T-cell (primary cell): ENCODE results near the gene CNOT2. TPM values are rescaled to one million over a fixed set of nuclear protein-coding genes. Genes with fewer than 3 reads are reported as not detected.

ENCODE experiments used
- ATAC-seq, 4 experiments: fragments of 200-7000 bp in 3 of 4; fragments of 150-1000 bp in 1 of 4; cut with Tn5 transposase; replicated peaks in 1 of 4; 1 replicate in 3 of 4; 2 replicates in 1 of 4; pipeline ENCODE4 v1.10.0; 2021; ENCODE audit warnings: moderate library complexity in 3 of 4, mild to moderate bottlenecking in 2 of 4, moderate number of reproducible peaks in 1 of 4
- CTCF ChIA-PET, 2 donors: fragments of 300-600 bp; sonication (Branson Sonifier 250); formaldehyde crosslinking; loops; one replicate each; lab custom pipeline; 2022; ENCODE audit warnings: antibody characterized with exemption in 2 of 2; lab: Charles Lee
- POLR2A ChIA-PET, 2 donors: fragments of 300-600 bp; sonication (Branson Sonifier 250); formaldehyde crosslinking; loops; one replicate each; lab custom pipeline; 2022; ENCODE audit warnings: antibody characterized with exemption in 2 of 2; lab: Charles Lee
- DNase-seq, 35 experiments: peaks; one replicate each; pipeline versions ENCODE4 v3.0.0 to v3.0.0-alpha.2; 2013 to 2023
- H3K27ac ChIP-seq: one replicate; pipeline ENCODE4 v1.5.1; 2013; ENCODE audit warnings: low read length
- H3K27me3 ChIP-seq, 2 experiments: replicated peaks in 1 of 2; 1 replicate in 1 of 2; 2 replicates in 1 of 2; pipeline versions ENCODE4 v1.6.1 to v1.7.0; 2013; ENCODE audit warnings: low read length in 1 of 2, mixed read lengths in 1 of 2; ENCODE audit not compliant: control insufficient read depth in 2 of 2, insufficient read depth in 2 of 2; ENCODE audit errors: extremely low read depth in 1 of 2
- H3K36me3 ChIP-seq, 2 donors: 1 replicate in 1 of 2; 2 replicates in 1 of 2; pipeline versions ENCODE4 v1.6.1 to v1.7.0; 2013; ENCODE audit warnings: low read length in 1 of 2; ENCODE audit not compliant: control insufficient read depth in 2 of 2, insufficient read depth in 1 of 2; ENCODE audit errors: extremely low read depth in 1 of 2
- H3K4me1 ChIP-seq, 2 experiments: 1 replicate in 1 of 2; 2 replicates in 1 of 2; pipeline versions ENCODE4 v1.6.1 to v1.7.0; 2013; ENCODE audit warnings: low read length in 2 of 2, mixed read lengths in 1 of 2; ENCODE audit not compliant: insufficient read depth in 2 of 2, control insufficient read depth in 1 of 2; ENCODE audit errors: extremely low read depth in 1 of 2
- H3K4me3 ChIP-seq, 2 donors: 1 replicate in 1 of 2; 2 replicates in 1 of 2; pipeline versions ENCODE4 v1.5.1 to v1.7.0; 2013; ENCODE audit warnings: mild to moderate bottlenecking in 2 of 2, low read length in 1 of 2, moderate library complexity in 1 of 2; ENCODE audit not compliant: control insufficient read depth in 1 of 2; ENCODE audit errors: extremely low read depth in 1 of 2
- H3K9me3 ChIP-seq: 2 replicates; pipeline ENCODE4 v1.7.0; 2013
- H3K27ac Mint-ChIP-seq, 2 donors: one replicate each; pipeline ENCODE4 v1.8.0; 2020 to 2021; ENCODE audit warnings: mild to moderate bottlenecking in 2 of 2, mixed read lengths in 2 of 2
- H3K27me3 Mint-ChIP-seq, 2 donors: one replicate each; pipeline ENCODE4 v1.8.0; 2021 to 2022; ENCODE audit warnings: mixed read lengths in 2 of 2
- H3K36me3 Mint-ChIP-seq: one replicate; pipeline ENCODE4 v1.8.0; 2021; ENCODE audit warnings: mixed read lengths
- H3K4me1 Mint-ChIP-seq, 3 donors: one replicate each; pipeline ENCODE4 v1.8.0; 2020 to 2022; ENCODE audit warnings: mixed read lengths in 3 of 3, mild to moderate bottlenecking in 1 of 3
- H3K4me3 Mint-ChIP-seq, 3 donors: one replicate each; pipeline ENCODE4 v1.8.0; 2020 to 2022; ENCODE audit warnings: mild to moderate bottlenecking in 3 of 3, mixed read lengths in 3 of 3, moderate library complexity in 3 of 3
- H3K9me3 Mint-ChIP-seq, 3 donors: one replicate each; pipeline ENCODE4 v1.8.0; 2020 to 2022; ENCODE audit warnings: mixed read lengths in 3 of 3
- WGBS: methylation state at CpG from one replicate; pipeline ENCODE4 v1.1.5; 2013; ENCODE audit warnings: missing lambda C conversion rate; ENCODE audit not compliant: insufficient coverage; 5-methylcytosine and 5-hydroxymethylcytosine counted together
- total RNA-seq, 35 experiments: library from RNA in 6 of 35; stranded (reverse) in 6 of 35; fragments of 120-200 nt in 1 of 35; gene quantifications; one replicate each; pipeline versions ENCODE4 v1.2.1 to v1.2.4 and lab custom pipeline; 2013 to 2026

Gene CNOT2
- total RNA-seq, 5 donors from 2014 or later (not counting 1 experiment from before 2014, with no cell fraction given), result 80.0 to 135 (median 86.4) TPM

GRCh38 chr12:70365648-70366518 is 122.7 kb downstream of the CNOT2 start, which contains the start of gene KCNMB4:
TSS of gene KCNMB4 (plus strand) at chr12:70366290. CDS start at chr12:70366735, 445 bp downstream.
- Mint-ChIP-seq H3K36me3 (no peaks in the 10 kb centered on the region), H3K27ac (peak within 1 kb of the TSS; percentile 78 to 85), H3K4me3 (peak within 1 kb of the TSS; percentile 93 to 98 (median 94)), H3K4me1 (peaks cover 27 to 35% (median 27%) of the 10 kb centered on the region in 3 donors), H3K27me3 (peaks cover 0 to 6% of the 10 kb centered on the region in 2 donors), H3K9me3 (no peaks in the 10 kb centered on the region)
- Histone ChIP-seq H3K27me3 (peaks cover 0 to 14% of the 10 kb centered on the region in 2 experiments), H3K9me3 (no peaks in the 10 kb centered on the region), H3K27ac (peak within 1 kb of the TSS; percentile 49), H3K4me3 (peak within 1 kb of the TSS; percentile 87 to 90), H3K4me1 (peaks cover 16 to 18% of the 10 kb centered on the region in 2 experiments), H3K36me3 (no peaks in the 10 kb centered on the region)
- CTCF ChIA-PET, result no interaction called here
- peak; percentile 76 to 81 (median 79) for ATAC-seq
- POLR2A ChIA-PET, result interaction anchor here in 1 of 2 donors (0.5 to 0.6 kb wide), 2 partner anchors 11 to 21 kb away, joined by 3 to 7 read pairs; no protein-coding TSS in a partner anchor
- peak; percentile 23 to 78 (median 55) for DNase-seq
- under 1% methylated on average over 84 of the region's 88 CpGs for WGBS

GRCh38 chr12:70366581-70367257 is 123.5 kb downstream of the CNOT2 start:
- Mint-ChIP-seq H3K4me3 (peak overlapping the region; percentile 93 to 98 (median 94)), H3K27ac (peak overlapping the region; percentile 78 to 85), H3K36me3 (no peaks in the 10 kb centered on the region), H3K27me3 (peaks cover 0 to 6% of the 10 kb centered on the region in 2 donors), H3K4me1 (peaks cover 27 to 35% (median 27%) of the 10 kb centered on the region in 3 donors), H3K9me3 (no peaks in the 10 kb centered on the region)
- ChIA-PET CTCF (interaction anchor here in 1 of 2 donors (0.6 kb wide), 1 partner anchor 9 kb away, joined by 3 read pairs; no protein-coding TSS in a partner anchor), POLR2A (interaction anchor here (0.6 to 1.1 kb wide), 4 partner anchors 11 to 1389 kb away, joined by 3 to 11 read pairs (median 6); no protein-coding TSS in a partner anchor)
- H3K4me3 ChIP-seq, result peak overlapping the region; percentile 87 to 90
- H3K27me3 ChIP-seq, result peaks cover 0 to 14% of the 10 kb centered on the region in 2 experiments
- no peaks in the 10 kb centered on the region for H3K36me3 ChIP-seq
- ATAC-seq (peak; percentile 73 to 79 (median 76)), DNase-seq (peak; percentile 53 to 81 (median 69))
- H3K9me3 ChIP-seq, result no peaks in the 10 kb centered on the region
- H3K27ac ChIP-seq, result peak overlapping the region; percentile 49
- WGBS, result under 1% methylated on average over 69 of the region's 69 CpGs
- H3K4me1 ChIP-seq, result peaks cover 16 to 18% of the 10 kb centered on the region in 2 experiments

- no peaks in the 10 kb centered on the region for H3K9me3 Mint-ChIP-seq
- H3K27ac ChIP-seq, result no peak overlapping the region
- 17% methylated on average over 10 of the region's 21 CpGs for WGBS
- no peaks in the 10 kb centered on the region for H3K36me3 Mint-ChIP-seq
- no peaks in the 10 kb centered on the region for H3K9me3 ChIP-seq
- H3K27me3 Mint-ChIP-seq, result peaks cover 0 to 6% of the 10 kb centered on the region in 2 donors
- H3K27ac Mint-ChIP-seq, result peak overlapping the region in 1 of 2 donors; percentile 85
- H3K4me1 ChIP-seq, result peaks cover 16 to 18% of the 10 kb centered on the region in 2 experiments
- H3K36me3 ChIP-seq, result no peaks in the 10 kb centered on the region
- POLR2A ChIA-PET, result interaction anchor here in 1 of 2 donors (1.1 kb wide), 1 partner anchor 1388 kb away, joined by 3 read pairs; no protein-coding TSS in a partner anchor
- DNase-seq (no peak), ATAC-seq (no peak)
- peaks cover 27 to 35% (median 27%) of the 10 kb centered on the region in 3 donors for H3K4me1 Mint-ChIP-seq
- peak overlapping the region; percentile 87 to 90 for H3K4me3 ChIP-seq
- H3K4me3 Mint-ChIP-seq, result peak overlapping the region; percentile 93 to 98 (median 94)
- peaks cover 0 to 14% of the 10 kb centered on the region in 2 experiments for H3K27me3 ChIP-seq
- CTCF ChIA-PET, result interaction anchor here (0.6 to 0.7 kb wide), 4 partner anchors 8 to 110 kb away, joined by 3 to 7 read pairs (median 3); no protein-coding TSS in a partner anchor
Observed at GRCh38 chr12:70367258-70368141, 124.3 kb downstream of the CNOT2 start.

GRCh38 chr12:70372881-70373280 is 129.6 kb downstream of the CNOT2 start:
- ATAC-seq (no peak), DNase-seq (no peak)
- ChIA-PET POLR2A (no interaction called here), CTCF (no interaction called here)
- H3K4me1 ChIP-seq, result peaks cover 0 to 2% of the 10 kb centered on the region in 2 experiments
- no peak overlapping the region for H3K27ac ChIP-seq
- Mint-ChIP-seq H3K9me3 (peaks cover 0 to 5% (median 0%) of the 10 kb centered on the region in 3 donors), H3K36me3 (no peaks in the 10 kb centered on the region), H3K4me1 (peaks cover under 1 to 9% (median 6%) of the 10 kb centered on the region in 3 donors), H3K4me3 (no peak overlapping the region), H3K27me3 (peaks cover 0 to 1% of the 10 kb centered on the region in 2 donors), H3K27ac (no peak overlapping the region)
- no peaks in the 10 kb centered on the region for H3K27me3 ChIP-seq
- no peaks in the 10 kb centered on the region for H3K9me3 ChIP-seq
- H3K36me3 ChIP-seq, result no peaks in the 10 kb centered on the region
- WGBS, result 93% methylated on average over 1 of the region's 3 CpGs
- H3K4me3 ChIP-seq, result no peak overlapping the region

GRCh38 chr12:70379846-70380245 is 136.6 kb downstream of the CNOT2 start:
- no peak for ATAC-seq
- H3K27ac Mint-ChIP-seq, result no peak overlapping the region
- Histone ChIP-seq H3K4me3 (no peak overlapping the region), H3K27ac (no peak overlapping the region), H3K36me3 (no peaks in the 10 kb centered on the region), H3K4me1 (no peaks in the 10 kb centered on the region), H3K9me3 (no peaks in the 10 kb centered on the region), H3K27me3 (no peaks in the 10 kb centered on the region)
- H3K27me3 Mint-ChIP-seq, result no peaks in the 10 kb centered on the region
- POLR2A ChIA-PET, result no interaction called here
- H3K4me3 Mint-ChIP-seq, result no peak overlapping the region
- H3K4me1 Mint-ChIP-seq, result no peaks in the 10 kb centered on the region
- H3K36me3 Mint-ChIP-seq, result peaks cover 2% of the 10 kb centered on the region
- CTCF ChIA-PET, result no interaction called here
- H3K9me3 Mint-ChIP-seq, result peaks cover 0 to 4% (median 2%) of the 10 kb centered on the region in 3 donors
- 17% methylated on average over 1 of the region's 1 CpG for WGBS
- no peak for DNase-seq
